ENCODE results near the gene RPP14. TPM values are rescaled to one million over a fixed set of nuclear protein-coding genes. Genes with fewer than 3 reads are reported as not detected.

RPP14 gene
- total and polyA plus RNA-seq, 4 donors, result 13.5 to 20.1 (median 16.3) TPM

GRCh38 chr3:58299839-58300516, 6.1 kb upstream of the RPP14 start:
- Histone ChIP-seq H3K27me3 (ENCODE audit: control insufficient read depth, insufficient read depth, low read length) (peaks cover 4% of the 10 kb centered on the region), H3K4me1 (ENCODE audit: control insufficient read depth, insufficient read depth, low read length) (peaks cover 10% of the 10 kb centered on the region), H3K36me3 (ENCODE audit: control insufficient read depth, insufficient read depth, low read length) (no peaks in the 10 kb centered on the region), H3K9me3 (ENCODE audit: control insufficient read depth, insufficient read depth, low read length) (peaks cover 4% of the 10 kb centered on the region), H3K27ac (ENCODE audit: low read depth, low read length) (no peak overlapping the region), H3K4me3 (ENCODE audit: low read depth, low read length) (no peak overlapping the region)
- 10% methylated on average over 5 of the region's 8 CpGs for WGBS (ENCODE audit: insufficient coverage)
- peak in 4 of 6 donors; percentile 49 to 89 (median 58) for DNase-seq (ENCODE audit: low read depth in 4 of 6, low spot score in 6 of 6)

- peak in 2 of 6 donors; percentile 48 to 59 for DNase-seq (ENCODE audit: low read depth in 4 of 6, low spot score in 6 of 6)
Measured at GRCh38 chr3:58307639-58308215, 1.7 kb downstream of the RPP14 start.

GRCh38 chr3:58308728-58309127, 2.7 kb downstream of the RPP14 start:
- H3K4me3 ChIP-seq (ENCODE audit: low read depth, low read length), result no peak overlapping the region

More at GRCh38 chr3:58307639-58308215, 1.7 kb downstream of the RPP14 start:
- H3K4me3 ChIP-seq (ENCODE audit: low read depth, low read length), result peak overlapping the region; percentile 96
- WGBS (ENCODE audit: insufficient coverage), result 67% methylated on average over 3 of the region's 10 CpGs
- H3K36me3 ChIP-seq (ENCODE audit: control insufficient read depth, insufficient read depth, low read length), result peaks cover 29% of the 10 kb centered on the region
- peak overlapping the region; percentile 98 for H3K27ac ChIP-seq (ENCODE audit: low read depth, low read length)
- no peaks in the 10 kb centered on the region for H3K9me3 ChIP-seq (ENCODE audit: control insufficient read depth, insufficient read depth, low read length)
- H3K4me1 ChIP-seq (ENCODE audit: control insufficient read depth, insufficient read depth, low read length), result peaks cover 16% of the 10 kb centered on the region
- no peaks in the 10 kb centered on the region for H3K27me3 ChIP-seq (ENCODE audit: control insufficient read depth, insufficient read depth, low read length)

GRCh38 chr3:58317811-58318210, 11.8 kb downstream of the RPP14 start:
- Histone ChIP-seq H3K9me3 (ENCODE audit: control insufficient read depth, insufficient read depth, low read length) (no peaks in the 10 kb centered on the region), H3K27ac (ENCODE audit: low read depth, low read length) (no peak overlapping the region), H3K36me3 (ENCODE audit: control insufficient read depth, insufficient read depth, low read length) (peaks cover 36% of the 10 kb centered on the region), H3K4me1 (ENCODE audit: control insufficient read depth, insufficient read depth, low read length) (no peaks in the 10 kb centered on the region), H3K4me3 (ENCODE audit: low read depth, low read length) (no peak overlapping the region), H3K27me3 (ENCODE audit: control insufficient read depth, insufficient read depth, low read length) (no peaks in the 10 kb centered on the region)
- DNase-seq (ENCODE audit: low read depth in 4 of 6, low spot score in 6 of 6), result no peak
- 100% methylated on average over 1 of the region's 2 CpGs for WGBS (ENCODE audit: insufficient coverage)

More at GRCh38 chr3:58308728-58309127, 2.7 kb downstream of the RPP14 start:
- Histone ChIP-seq H3K4me1 (ENCODE audit: control insufficient read depth, insufficient read depth, low read length) (peaks cover 16% of the 10 kb centered on the region), H3K9me3 (ENCODE audit: control insufficient read depth, insufficient read depth, low read length) (no peaks in the 10 kb centered on the region), H3K27ac (ENCODE audit: low read depth, low read length) (no peak overlapping the region), H3K36me3 (ENCODE audit: control insufficient read depth, insufficient read depth, low read length) (peaks cover 38% of the 10 kb centered on the region), H3K27me3 (ENCODE audit: control insufficient read depth, insufficient read depth, low read length) (no peaks in the 10 kb centered on the region)
- WGBS (ENCODE audit: insufficient coverage), result 20% methylated on average over 1 of the region's 1 CpG
- no peak for DNase-seq (ENCODE audit: low read depth in 4 of 6, low spot score in 6 of 6)

- H3K4me3 ChIP-seq (ENCODE audit: low read depth, low read length), result no peak overlapping the region
- 63% methylated on average over 7 of the region's 7 CpGs for WGBS (ENCODE audit: insufficient coverage)
- H3K4me1 ChIP-seq (ENCODE audit: control insufficient read depth, insufficient read depth, low read length), result no peaks in the 10 kb centered on the region
- H3K9me3 ChIP-seq (ENCODE audit: control insufficient read depth, insufficient read depth, low read length), result no peaks in the 10 kb centered on the region
- no peak overlapping the region for H3K27ac ChIP-seq (ENCODE audit: low read depth, low read length)
- peaks cover 17% of the 10 kb centered on the region for H3K36me3 ChIP-seq (ENCODE audit: control insufficient read depth, insufficient read depth, low read length)
- H3K27me3 ChIP-seq (ENCODE audit: control insufficient read depth, insufficient read depth, low read length), result no peaks in the 10 kb centered on the region
- no peak for DNase-seq (ENCODE audit: low read depth in 4 of 6, low spot score in 6 of 6)
Measured at GRCh38 chr3:58321791-58322190, 15.7 kb downstream of the RPP14 start.

GRCh38 chr3:58322793-58323192, 16.7 kb downstream of the RPP14 start:
- DNase-seq (ENCODE audit: low read depth in 4 of 6, low spot score in 6 of 6), result no peak
- no peak overlapping the region for H3K27ac ChIP-seq (ENCODE audit: low read depth, low read length)
- peaks cover 15% of the 10 kb centered on the region for H3K36me3 ChIP-seq (ENCODE audit: control insufficient read depth, insufficient read depth, low read length)
- WGBS (ENCODE audit: insufficient coverage), result no CpG with 5 or more reads among the region's 1 CpG
- no peaks in the 10 kb centered on the region for H3K27me3 ChIP-seq (ENCODE audit: control insufficient read depth, insufficient read depth, low read length)
- H3K4me1 ChIP-seq (ENCODE audit: control insufficient read depth, insufficient read depth, low read length), result no peaks in the 10 kb centered on the region
- no peaks in the 10 kb centered on the region for H3K9me3 ChIP-seq (ENCODE audit: control insufficient read depth, insufficient read depth, low read length)
- no peak overlapping the region for H3K4me3 ChIP-seq (ENCODE audit: low read depth, low read length)

- no CpG with 5 or more reads among the region's 3 CpGs for WGBS (ENCODE audit: insufficient coverage)
- Histone ChIP-seq H3K36me3 (ENCODE audit: control insufficient read depth, insufficient read depth, low read length) (peaks cover 7% of the 10 kb centered on the region), H3K9me3 (ENCODE audit: control insufficient read depth, insufficient read depth, low read length) (no peaks in the 10 kb centered on the region), H3K27ac (ENCODE audit: low read depth, low read length) (no peak overlapping the region), H3K27me3 (ENCODE audit: control insufficient read depth, insufficient read depth, low read length) (no peaks in the 10 kb centered on the region), H3K4me1 (ENCODE audit: control insufficient read depth, insufficient read depth, low read length) (no peaks in the 10 kb centered on the region), H3K4me3 (ENCODE audit: low read depth, low read length) (no peak overlapping the region)
- DNase-seq (ENCODE audit: low read depth in 4 of 6, low spot score in 6 of 6), result peak in 1 of 6 donors; percentile 49
Measured at GRCh38 chr3:58323529-58324390, 17.7 kb downstream of the RPP14 start.

GRCh38 chr3:58324391-58325390, 18.6 kb downstream of the RPP14 start:
- no peak for DNase-seq (ENCODE audit: low read depth in 4 of 6, low spot score in 6 of 6)
- 86% methylated on average over 4 of the region's 7 CpGs for WGBS (ENCODE audit: insufficient coverage)
- Histone ChIP-seq H3K4me1 (ENCODE audit: control insufficient read depth, insufficient read depth, low read length) (no peaks in the 10 kb centered on the region), H3K4me3 (ENCODE audit: low read depth, low read length) (no peak overlapping the region), H3K27me3 (ENCODE audit: control insufficient read depth, insufficient read depth, low read length) (no peaks in the 10 kb centered on the region), H3K36me3 (ENCODE audit: control insufficient read depth, insufficient read depth, low read length) (peaks cover 2% of the 10 kb centered on the region), H3K9me3 (ENCODE audit: control insufficient read depth, insufficient read depth, low read length) (no peaks in the 10 kb centered on the region), H3K27ac (ENCODE audit: low read depth, low read length) (no peak overlapping the region)

GRCh38 chr3:58325525-58325992, 19.5 kb downstream of the RPP14 start:
- DNase-seq (ENCODE audit: low read depth in 4 of 6, low spot score in 6 of 6), result no peak
- Histone ChIP-seq H3K4me3 (ENCODE audit: low read depth, low read length) (no peak overlapping the region), H3K36me3 (ENCODE audit: control insufficient read depth, insufficient read depth, low read length) (peaks cover 2% of the 10 kb centered on the region), H3K27ac (ENCODE audit: low read depth, low read length) (no peak overlapping the region), H3K4me1 (ENCODE audit: control insufficient read depth, insufficient read depth, low read length) (no peaks in the 10 kb centered on the region), H3K9me3 (ENCODE audit: control insufficient read depth, insufficient read depth, low read length) (no peaks in the 10 kb centered on the region), H3K27me3 (ENCODE audit: control insufficient read depth, insufficient read depth, low read length) (no peaks in the 10 kb centered on the region)
- WGBS (ENCODE audit: insufficient coverage), result no CpG with 5 or more reads among the region's 2 CpGs

Measured in spinal cord (tissue), 10 donors.